Right kidney (tissue), 1 donor: Measurements from ENCODE around the gene MLXIP.
"Not testable (repeated sequence)": the region's sequence is repeated elsewhere in the genome, so short reads cannot be mapped to it uniquely, and the experiment has no call there.

Experiments used
- DNase-seq: peaks from one replicate; pipeline ENCODE4 v3.0.0-alpha.2; 2016

MLXIP gene

GRCh38 chr12:122050706-122051105 lies 27.9 kb upstream of the MLXIP start:
- DNase-seq, result no peak

GRCh38 chr12:122051231-122051876 lies 27.2 kb upstream of the MLXIP start:
- DNase-seq, result peak; percentile 37

- no peak for DNase-seq
These were observed 26.3 kb upstream of the MLXIP start for GRCh38 chr12:122052285-122052684.

- no peak for DNase-seq
These were observed 23.6 kb upstream of the MLXIP start for GRCh38 chr12:122054842-122055520.

- not testable (repeated sequence) for DNase-seq
These were observed 22.1 kb upstream of the MLXIP start for GRCh38 chr12:122056406-122056805.

- no peak for DNase-seq
These were observed 21.4 kb upstream of the MLXIP start for GRCh38 chr12:122057007-122057735.

- no peak for DNase-seq
These were observed 20.8 kb upstream of the MLXIP start for GRCh38 chr12:122057769-122058168.

GRCh38 chr12:122058549-122059149 lies 19.9 kb upstream of the MLXIP start:
- no peak for DNase-seq

GRCh38 chr12:122059203-122059960 lies 19.2 kb upstream of the MLXIP start:
- no peak for DNase-seq

- DNase-seq, result peak; percentile 54
These were observed 18.5 kb upstream of the MLXIP start for GRCh38 chr12:122060081-122060501.

GRCh38 chr12:122061253-122061652 lies 17.3 kb upstream of the MLXIP start:
- no peak for DNase-seq

GRCh38 chr12:122062832-122063693 lies 15.5 kb upstream of the MLXIP start:
- peak; percentile 78 for DNase-seq

GRCh38 chr12:122063694-122064024 lies 14.9 kb upstream of the MLXIP start:
- no peak for DNase-seq

- DNase-seq, result peak; percentile 63
These were observed 14.4 kb upstream of the MLXIP start for GRCh38 chr12:122064025-122064777.

- DNase-seq, result peak; percentile 63
These were observed 13.6 kb upstream of the MLXIP start for GRCh38 chr12:122064780-122065588.

- no peak for DNase-seq
These were observed 11.0 kb upstream of the MLXIP start for GRCh38 chr12:122067548-122067947.

- no peak for DNase-seq
These were observed 10.6 kb upstream of the MLXIP start for GRCh38 chr12:122067966-122068365.

GRCh38 chr12:122072031-122072970 lies 6.3 kb upstream of the MLXIP start:
- peak; percentile 61 for DNase-seq

GRCh38 chr12:122073815-122074214 lies 4.7 kb upstream of the MLXIP start:
- no peak for DNase-seq
